ENCODE results near the gene BCR.

Gene BCR

DNA sequence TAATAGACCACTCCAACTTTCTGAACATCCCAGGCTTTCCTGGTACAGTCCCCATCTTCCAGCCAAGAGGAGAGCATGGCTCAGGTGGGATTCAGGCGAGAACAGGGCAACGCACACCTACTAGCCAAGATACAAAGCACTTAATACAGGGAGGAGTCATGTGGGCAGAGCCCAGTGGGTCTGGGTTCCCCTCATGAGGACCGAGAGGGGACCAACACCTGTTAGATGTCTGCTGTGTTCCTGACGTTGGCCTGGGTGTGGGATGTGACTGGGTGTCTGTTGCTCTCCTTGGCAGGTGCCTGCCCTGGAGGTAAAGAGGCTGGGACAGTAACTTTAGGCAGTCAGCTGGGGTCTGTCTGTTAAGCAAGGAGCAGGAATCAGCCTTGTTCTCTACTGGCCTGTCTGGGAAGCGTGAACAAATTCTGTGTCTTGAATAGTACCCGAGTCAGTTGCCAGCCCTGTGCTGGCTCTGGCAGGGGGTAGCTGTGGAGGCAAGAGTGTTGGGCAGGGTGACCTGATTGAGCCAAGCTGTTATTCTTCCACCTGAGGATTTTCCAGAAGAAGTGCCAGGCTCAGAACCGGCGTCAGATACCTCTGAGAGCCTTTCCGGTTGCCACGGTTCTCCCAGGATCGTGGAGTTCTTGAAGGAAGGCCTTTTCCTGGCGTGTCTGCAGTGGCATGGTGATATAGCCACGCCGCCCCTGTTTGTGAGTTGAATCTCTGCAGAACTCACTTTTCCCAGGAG, 56.3 kb downstream of the BCR start:
- TF ChIP-seq, protein P1, sequence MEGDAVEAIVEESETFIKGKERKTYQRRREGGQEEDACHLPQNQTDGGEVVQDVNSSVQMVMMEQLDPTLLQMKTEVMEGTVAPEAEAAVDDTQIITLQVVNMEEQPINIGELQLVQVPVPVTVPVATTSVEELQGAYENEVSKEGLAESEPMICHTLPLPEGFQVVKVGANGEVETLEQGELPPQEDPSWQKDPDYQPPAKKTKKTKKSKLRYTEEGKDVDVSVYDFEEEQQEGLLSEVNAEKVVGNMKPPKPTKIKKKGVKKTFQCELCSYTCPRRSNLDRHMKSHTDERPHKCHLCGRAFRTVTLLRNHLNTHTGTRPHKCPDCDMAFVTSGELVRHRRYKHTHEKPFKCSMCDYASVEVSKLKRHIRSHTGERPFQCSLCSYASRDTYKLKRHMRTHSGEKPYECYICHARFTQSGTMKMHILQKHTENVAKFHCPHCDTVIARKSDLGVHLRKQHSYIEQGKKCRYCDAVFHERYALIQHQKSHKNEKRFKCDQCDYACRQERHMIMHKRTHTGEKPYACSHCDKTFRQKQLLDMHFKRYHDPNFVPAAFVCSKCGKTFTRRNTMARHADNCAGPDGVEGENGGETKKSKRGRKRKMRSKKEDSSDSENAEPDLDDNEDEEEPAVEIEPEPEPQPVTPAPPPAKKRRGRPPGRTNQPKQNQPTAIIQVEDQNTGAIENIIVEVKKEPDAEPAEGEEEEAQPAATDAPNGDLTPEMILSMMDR (IDR thresholded peaks at IDR 0.05; ENCODE audit: borderline replicate concordance, insufficient read depth, low read depth, low read length): no peak
- no peak overlapping the region for H3K4me3 ChIP-seq (ENCODE audit: low read depth, low read length)

DNA sequence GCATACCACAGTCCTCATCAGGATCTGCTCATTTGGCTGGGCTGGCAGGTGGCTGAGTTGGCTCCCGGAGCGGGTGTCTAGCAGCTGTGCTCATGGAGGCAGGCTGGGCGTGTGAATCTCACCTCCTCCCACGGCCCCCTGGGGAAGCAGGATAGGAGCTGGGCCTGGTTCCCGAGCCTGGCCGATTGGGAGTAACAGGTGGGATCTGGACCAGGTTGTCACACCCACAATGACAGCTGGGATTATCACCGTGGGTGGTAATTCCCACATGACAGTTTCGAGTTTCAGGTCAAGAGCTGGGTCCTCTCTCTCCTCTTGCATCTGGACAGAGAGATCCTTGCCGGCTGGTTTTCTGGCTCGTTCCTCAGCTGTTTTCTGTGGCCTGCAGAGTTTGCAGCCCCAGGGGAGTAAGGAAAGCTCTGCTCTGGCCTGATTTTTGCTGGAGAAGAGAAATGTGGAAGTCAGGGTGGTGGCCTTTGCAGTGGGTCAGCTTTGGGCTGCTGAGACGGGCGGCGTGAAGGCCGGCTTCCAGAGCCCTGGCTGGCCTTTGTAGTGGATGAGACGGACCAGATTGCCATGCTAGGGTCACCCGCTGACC, 57.0 kb downstream of the BCR start:
- H3K4me3 ChIP-seq (ENCODE audit: low read depth, low read length): no peak overlapping the region
- TF ChIP-seq, protein P1 (IDR thresholded peaks at IDR 0.05; ENCODE audit: borderline replicate concordance, insufficient read depth, low read depth, low read length): no peak

DNA sequence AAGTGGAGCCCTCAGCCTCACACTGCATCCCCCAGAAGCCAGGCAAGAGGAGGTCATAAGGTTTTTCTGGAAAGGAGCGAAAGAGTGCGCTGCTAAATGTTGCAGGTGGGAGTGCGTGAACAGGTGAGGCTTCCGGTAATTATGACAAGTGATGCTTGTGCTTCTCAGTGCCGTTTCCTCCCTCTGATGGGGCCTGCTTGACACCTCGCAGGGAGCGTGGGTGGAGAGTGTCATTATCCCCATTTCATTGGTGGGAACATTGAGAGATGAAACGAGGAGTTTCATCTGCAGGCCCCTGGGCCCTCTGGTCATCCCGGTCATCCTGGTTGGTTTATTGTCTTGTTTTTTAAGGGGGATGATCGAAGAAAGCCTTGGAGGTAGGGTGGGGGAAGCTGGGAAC, 57.5 kb downstream of the BCR start:
- no peak overlapping the region for H3K4me3 ChIP-seq (ENCODE audit: low read depth, low read length)
- TF ChIP-seq, protein P1 (IDR thresholded peaks at IDR 0.05; ENCODE audit: borderline replicate concordance, insufficient read depth, low read depth, low read length): no peak

DNA sequence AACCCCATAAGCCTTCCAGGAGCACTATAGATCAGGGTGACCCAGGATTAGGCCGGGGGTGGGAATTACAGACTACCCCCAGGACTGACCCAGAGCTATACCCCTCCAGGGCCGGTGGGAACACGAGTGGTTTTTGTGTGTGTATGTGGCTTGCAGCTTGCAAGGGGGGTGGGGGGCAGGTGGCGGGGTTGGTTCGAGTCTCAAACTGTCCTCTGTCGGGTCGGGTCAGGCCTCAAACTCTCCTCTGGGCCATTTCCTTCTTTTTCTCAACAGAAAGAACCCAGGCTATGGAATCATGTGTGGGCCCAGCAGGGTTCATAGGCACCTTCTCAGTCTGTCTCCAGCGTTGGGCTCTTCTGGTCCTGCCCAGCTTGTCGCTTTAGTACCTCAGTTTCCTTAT, 58.4 kb downstream of the BCR start:
- TF ChIP-seq, protein P1 (IDR thresholded peaks at IDR 0.05; ENCODE audit: borderline replicate concordance, insufficient read depth, low read depth, low read length): no peak

GRCh38 chr22:23239429-23239828, 59.1 kb downstream of the BCR start:
- no peak overlapping the region for H3K4me3 ChIP-seq (ENCODE audit: low read depth, low read length)
- TF ChIP-seq, protein P1 (IDR thresholded peaks at IDR 0.05; ENCODE audit: borderline replicate concordance, insufficient read depth, low read depth, low read length): no peak

More for the DNA sequence above, 58.4 kb downstream of the BCR start:
- no peak overlapping the region for H3K4me3 ChIP-seq (ENCODE audit: low read depth, low read length)

DNA sequence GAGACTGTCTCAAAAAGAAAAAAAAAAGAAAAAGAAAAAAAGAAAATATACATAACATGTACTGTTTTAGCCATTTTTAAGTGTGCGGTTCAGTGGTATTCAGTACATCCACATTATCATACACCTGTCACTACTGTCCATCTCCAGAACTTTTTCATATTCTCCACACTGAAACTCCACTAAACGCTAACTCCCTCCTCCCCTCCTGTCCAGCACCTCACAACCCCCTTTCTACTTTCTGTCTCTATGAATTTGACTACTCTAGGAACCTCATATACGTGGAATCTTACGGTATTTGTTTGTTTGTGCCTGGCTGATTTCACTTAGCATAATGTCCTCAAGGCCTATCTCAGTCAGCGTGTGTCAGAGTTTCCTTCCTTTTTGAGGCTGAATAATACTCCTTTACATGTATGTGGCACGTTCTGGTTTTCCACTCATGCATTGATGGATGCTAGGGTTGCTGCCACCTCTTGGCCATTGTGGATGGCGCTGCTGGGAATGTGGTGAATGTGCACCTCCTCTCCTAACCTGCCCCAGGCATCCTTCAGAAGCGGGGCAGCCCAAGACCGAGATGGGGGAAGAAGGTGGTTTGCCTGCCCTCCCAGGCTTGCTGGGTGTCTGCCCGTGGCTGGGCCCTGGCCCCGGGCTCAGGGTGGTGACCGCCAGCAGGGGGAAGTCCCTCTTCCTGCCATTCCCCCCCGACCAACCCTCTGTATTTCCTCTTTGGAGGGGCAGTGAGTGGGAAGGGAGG, 60.5 kb downstream of the BCR start:
- TF ChIP-seq, protein P1 (IDR thresholded peaks at IDR 0.05; ENCODE audit: borderline replicate concordance, insufficient read depth, low read depth, low read length): peak; percentile 12; the same call in 1 of the 2 replicates
- no peak overlapping the region for H3K4me3 ChIP-seq (ENCODE audit: low read depth, low read length)
